Fibroblast of pulmonary artery (primary cell): Measurements from ENCODE around the gene RPL28.

Experiments
- DNase-seq: peaks from one replicate; pipeline ENCODE4 v3.0.0-alpha.2; 2010; ENCODE audit warnings: low read depth
- H3K4me3 ChIP-seq: replicated peaks from 2 replicates; pipeline ENCODE4 v1.5.1; 2011; ENCODE audit warnings: low read depth, mild to moderate bottlenecking, control low read depth, low read length, moderate library complexity
- CTCF ChIP-seq: IDR thresholded peaks from 2 replicates; pipeline ENCODE4 v1.5.1; 2011; ENCODE audit warnings: mild to moderate bottlenecking, control low read depth, low read length, inconsistent platforms; ENCODE audit errors: missing control alignments

The RPL28 gene

GRCh38 chr19:55431183-55431582 is 45.5 kb downstream of the RPL28 start:
- TF ChIP-seq CTCF: no peak
- no peak for DNase-seq
- H3K4me3 ChIP-seq: no peak overlapping the region

- DNase-seq: no peak
- no peak overlapping the region for H3K4me3 ChIP-seq
- TF ChIP-seq CTCF: no peak
These were observed 46.7 kb downstream of the RPL28 start for GRCh38 chr19:55432241-55432959.

- DNase-seq: no peak
- TF ChIP-seq CTCF: no peak
- no peak overlapping the region for H3K4me3 ChIP-seq
These were observed 47.6 kb downstream of the RPL28 start for GRCh38 chr19:55433292-55433691.

- no peak for TF ChIP-seq CTCF
- no peak overlapping the region for H3K4me3 ChIP-seq
- no peak for DNase-seq
These were observed 48.7 kb downstream of the RPL28 start for GRCh38 chr19:55434356-55434919.

- TF ChIP-seq CTCF: no peak
- H3K4me3 ChIP-seq: no peak overlapping the region
- DNase-seq: no peak
These were observed 49.3 kb downstream of the RPL28 start for GRCh38 chr19:55435020-55435419.

GRCh38 chr19:55436847-55437246 is 51.1 kb downstream of the RPL28 start:
- H3K4me3 ChIP-seq: no peak overlapping the region
- TF ChIP-seq CTCF: no peak
- DNase-seq: no peak

- H3K4me3 ChIP-seq: no peak overlapping the region
- TF ChIP-seq CTCF: no peak
- peak; percentile 73 for DNase-seq
These were observed 51.7 kb downstream of the RPL28 start for GRCh38 chr19:55437410-55437809.
